OCI-LY3 (cell line): ENCODE measurements around the gene MAPKAPK2.
"Not testable (repeated sequence)": the region's sequence is repeated elsewhere in the genome, so short reads cannot be mapped to it uniquely, and the experiment has no call there.

Experiments
- H2AFZ ChIP-seq: fragments of 200-600, 300-600 bp; shearing (Covaris generic); 2 replicates; pipeline ENCODE4 v1.6.0; 2014; ENCODE audit warnings: antibody characterized with exemption, low read depth, low read length
- H3K27ac ChIP-seq: fragments of 200-600, 300-600 bp; sonication (generic); 2 replicates; pipeline ENCODE4 v1.5.1; 2014; ENCODE audit warnings: mild to moderate bottlenecking, low read length, moderate library complexity, mixed read lengths
- H3K27me3 ChIP-seq: fragments of 200-600, 300-600 bp; sonication (generic); 2 replicates; pipeline ENCODE4 v1.6.1; 2014; ENCODE audit warnings: low read depth, low read length, mixed read lengths
- H3K36me3 ChIP-seq: fragments of 200-600, 300-600 bp; sonication (generic); replicated peaks from 2 replicates; pipeline ENCODE3; 2014; ENCODE audit warnings: low read depth, low read length, mixed read lengths
- H3K4me1 ChIP-seq: fragments of 300-600, 200-600 bp; sonication (generic); 2 replicates; pipeline ENCODE4 v1.6.1; 2014; ENCODE audit warnings: low read length, mixed read lengths
- H3K4me2 ChIP-seq: fragments of 200-600, 300-600 bp; sonication (generic); 2 replicates; pipeline ENCODE4 v1.6.1; 2014; ENCODE audit warnings: low read length, mixed read lengths
- H3K4me3 ChIP-seq: fragments of 300-600, 200-600 bp; sonication (generic); 2 replicates; pipeline ENCODE4 v1.5.1; 2014; ENCODE audit warnings: antibody characterized with exemption, mild to moderate bottlenecking, low read length, moderate library complexity
- H3K79me2 ChIP-seq: fragments of 300-600, 200-600 bp; shearing (Covaris generic); 2 replicates; pipeline ENCODE4 v1.6.1; 2014; ENCODE audit warnings: mild to moderate bottlenecking, low read length, mixed read lengths
- H3K9ac ChIP-seq: fragments of 300-600, 200-600 bp; shearing (Covaris generic); 2 replicates; pipeline ENCODE4 v1.6.0; 2014; ENCODE audit warnings: mild to moderate bottlenecking, low read length, moderate library complexity
- H3K9me3 ChIP-seq: fragments of 200-600, 300-600 bp; shearing (Covaris generic); 2 replicates; pipeline ENCODE4 v1.6.1; 2014; ENCODE audit warnings: low read length, mixed read lengths; ENCODE audit not compliant: insufficient read depth
- H4K20me1 ChIP-seq: fragments of 200-600, 300-600 bp; sonication (generic); 2 replicates; pipeline ENCODE4 v1.6.1; 2016; ENCODE audit warnings: low read length, mixed read lengths; ENCODE audit not compliant: insufficient read depth
- CTCF ChIP-seq: fragments of 200-600, 300-600 bp; sonication (generic); IDR thresholded peaks from 2 replicates; pipeline ENCODE4 v1.5.1; 2014; ENCODE audit warnings: antibody characterized with exemption, low read length, low read depth
- EZH2phosphoT487 ChIP-seq: fragments of 200-600 bp; shearing (Covaris generic); IDR thresholded peaks from 2 replicates; pipeline ENCODE4 v1.6.1; 2018; ENCODE audit warnings: antibody characterized with exemption, mixed run types, low read depth

Gene MAPKAPK2

GRCh38 chr1:206776229-206776628, 91.5 kb downstream of the MAPKAPK2 start:
- H3K4me1 ChIP-seq, result peaks cover 91% of the 10 kb centered on the region
- H3K27ac ChIP-seq, result no peak overlapping the region
- H3K9me3 ChIP-seq, result no peaks in the 10 kb centered on the region
- no peak overlapping the region for H2AFZ ChIP-seq
- peaks cover 39% of the 10 kb centered on the region for H3K27me3 ChIP-seq
- peaks cover 6% of the 10 kb centered on the region for H3K36me3 ChIP-seq
- H4K20me1 ChIP-seq, result no peaks in the 10 kb centered on the region
- no peak overlapping the region for H3K9ac ChIP-seq
- TF ChIP-seq EZH2phosphoT487, result no peak
- no peak for TF ChIP-seq CTCF
- H3K79me2 ChIP-seq, result peaks cover 14% of the 10 kb centered on the region; the same call in 1 of the 2 replicates
- H3K4me2 ChIP-seq, result peak overlapping the region; percentile 8; the same call in 1 of the 2 replicates
- H3K4me3 ChIP-seq, result no peak overlapping the region

- no peak overlapping the region for H3K4me3 ChIP-seq
- no peak overlapping the region for H3K9ac ChIP-seq
- H2AFZ ChIP-seq, result no peak overlapping the region
- H3K79me2 ChIP-seq, result peaks cover 7% of the 10 kb centered on the region; the same call in 1 of the 2 replicates
- H3K36me3 ChIP-seq, result peaks cover 6% of the 10 kb centered on the region
- peaks cover 28% of the 10 kb centered on the region for H3K27me3 ChIP-seq
- TF ChIP-seq CTCF (no peak), EZH2phosphoT487 (no peak)
- no peaks in the 10 kb centered on the region for H4K20me1 ChIP-seq
- H3K4me1 ChIP-seq, result peaks cover 88% of the 10 kb centered on the region
- no peak overlapping the region for H3K4me2 ChIP-seq
- H3K27ac ChIP-seq, result no peak overlapping the region
- no peaks in the 10 kb centered on the region for H3K9me3 ChIP-seq
Measured at GRCh38 chr1:206778031-206778430, 93.3 kb downstream of the MAPKAPK2 start.

- not testable (repeated sequence) for H3K79me2 ChIP-seq, H3K36me3 ChIP-seq, H3K4me3 ChIP-seq, H2AFZ ChIP-seq, H3K27ac ChIP-seq, H3K4me2 ChIP-seq, H3K9me3 ChIP-seq, H3K9ac ChIP-seq, H4K20me1 ChIP-seq
- Histone ChIP-seq H3K4me1 (peaks cover 88% of the 10 kb centered on the region), H3K27me3 (peaks cover 31% of the 10 kb centered on the region)
Measured at GRCh38 chr1:206778911-206779310, 94.2 kb downstream of the MAPKAPK2 start.

GRCh38 chr1:206779638-206780037, 94.9 kb downstream of the MAPKAPK2 start:
- H3K27me3 ChIP-seq, result peaks cover 32% of the 10 kb centered on the region
- TF ChIP-seq CTCF (no peak), EZH2phosphoT487 (no peak)
- no peak overlapping the region for H3K9ac ChIP-seq
- no peaks in the 10 kb centered on the region for H3K9me3 ChIP-seq
- H3K36me3 ChIP-seq, result peaks cover 4% of the 10 kb centered on the region
- no peak overlapping the region for H3K27ac ChIP-seq
- H3K4me1 ChIP-seq, result peaks cover 88% of the 10 kb centered on the region
- H3K4me2 ChIP-seq, result peak overlapping the region; percentile 8
- no peak overlapping the region for H3K4me3 ChIP-seq
- 0 out of 2 replicates have a peak, but pooled peaks cover under 1% of the 10 kb centered on the region for H3K79me2 ChIP-seq
- H4K20me1 ChIP-seq, result no peaks in the 10 kb centered on the region
- no peak overlapping the region for H2AFZ ChIP-seq

GRCh38 chr1:206782448-206782847, 97.7 kb downstream of the MAPKAPK2 start:
- Histone ChIP-seq H3K4me1 (peaks cover 91% of the 10 kb centered on the region), H3K79me2 (no peaks in the 10 kb centered on the region), H3K27ac (peak overlapping the region; percentile 49), H3K9me3 (no peaks in the 10 kb centered on the region), H3K4me3 (peak overlapping the region; percentile 1; the same call in 1 of the 2 replicates), H3K27me3 (peaks cover 40% of the 10 kb centered on the region), H4K20me1 (no peaks in the 10 kb centered on the region), H3K36me3 (peaks cover 10% of the 10 kb centered on the region), H3K4me2 (peak overlapping the region; percentile 92), H3K9ac (peak overlapping the region; percentile 12; the same call in 1 of the 2 replicates), H2AFZ (no peak overlapping the region)
- TF ChIP-seq EZH2phosphoT487 (no peak), CTCF (no peak)
